ENCODE results near the gene SSX2IP.
"Not testable (repeated sequence)": the region's sequence is repeated elsewhere in the genome, so short reads cannot be mapped to it uniquely, and the experiment has no call there.

Gene SSX2IP

DNA sequence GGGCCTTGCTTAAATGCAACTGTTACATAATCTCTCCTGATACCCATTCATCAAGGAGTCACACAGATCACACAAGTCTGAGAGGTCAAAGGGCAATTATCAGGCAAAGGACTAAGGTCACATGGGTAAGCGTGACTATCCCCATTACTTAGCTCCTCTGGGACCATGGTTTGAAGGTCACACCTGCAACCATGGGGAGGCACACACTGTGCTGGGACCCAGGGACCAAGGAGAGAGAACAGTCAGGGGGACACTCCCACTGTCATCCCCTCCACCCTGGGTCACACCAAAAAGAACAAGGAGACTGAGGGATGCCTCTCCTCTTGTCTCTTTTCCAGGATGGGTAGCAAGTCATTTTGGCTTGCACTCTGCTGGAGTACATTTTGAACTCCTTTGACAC, 85.1 kb downstream of the SSX2IP start:
- no peak for DNase-seq
- Histone ChIP-seq H3K36me3 (ENCODE audit: control insufficient read depth, insufficient read depth, low read length) (no peaks in the 10 kb centered on the region), H3K9me3 (ENCODE audit: control insufficient read depth, low read length) (peaks cover 13% of the 10 kb centered on the region), H3K27ac (ENCODE audit: insufficient read depth, low read length, poor library complexity, severe bottlenecking) (no peak overlapping the region), H3K4me3 (ENCODE audit: insufficient read depth, low read depth, low read length, poor library complexity, severe bottlenecking) (no peak overlapping the region), H3K27me3 (replicated peaks; ENCODE audit: control insufficient read depth, insufficient read depth, low read length, poor library complexity, severe bottlenecking) (no peaks in the 10 kb centered on the region), H3K4me1 (ENCODE audit: control insufficient read depth, insufficient read depth, low read length, poor library complexity, severe bottlenecking) (no peaks in the 10 kb centered on the region)

DNA sequence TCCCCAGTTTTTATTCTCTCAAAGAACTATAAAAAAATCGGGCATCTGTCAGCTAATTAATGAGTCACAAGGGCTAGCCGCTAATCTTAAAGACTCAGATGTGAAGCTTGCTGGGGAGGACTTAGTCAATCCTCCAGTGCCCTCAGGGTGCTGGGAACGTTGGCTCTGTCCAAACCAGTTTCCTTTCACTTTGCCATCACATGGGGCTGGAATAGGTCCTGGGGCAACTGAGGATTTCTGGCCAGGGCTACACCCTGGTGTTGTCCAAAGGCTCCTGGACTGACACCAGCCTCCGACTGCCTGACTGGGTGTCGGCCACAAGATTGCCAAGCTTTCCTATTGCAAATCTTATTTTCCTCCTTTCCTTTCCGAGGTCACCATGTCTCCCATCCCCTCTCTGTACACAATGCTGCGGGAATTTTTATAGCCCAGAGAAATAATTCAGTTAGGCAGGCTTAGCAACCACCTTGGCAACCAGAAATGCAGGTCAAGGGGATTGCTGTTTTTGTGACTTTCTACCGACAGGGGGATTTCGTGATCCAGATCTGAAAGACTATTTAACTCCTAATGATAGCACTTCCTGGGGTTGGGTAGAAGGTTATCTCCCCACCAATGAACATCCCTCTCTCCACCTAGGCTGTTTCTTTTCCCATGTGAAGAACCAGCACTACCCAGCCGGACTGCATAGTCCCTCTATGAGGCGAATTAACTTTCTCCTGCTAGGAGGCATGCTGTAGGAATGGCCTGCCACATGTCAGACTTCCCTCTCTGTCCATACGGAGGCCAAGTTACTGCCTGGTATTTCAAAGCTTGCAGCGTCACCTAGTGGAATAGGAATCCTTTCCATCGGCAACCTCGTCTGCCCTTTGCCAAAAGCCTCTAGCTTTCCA, 86.1 kb downstream of the SSX2IP start:
- Histone ChIP-seq H3K4me3 (ENCODE audit: insufficient read depth, low read depth, low read length, poor library complexity, severe bottlenecking) (no peak overlapping the region), H3K9me3 (ENCODE audit: control insufficient read depth, low read length) (peaks cover 13% of the 10 kb centered on the region), H3K36me3 (ENCODE audit: control insufficient read depth, insufficient read depth, low read length) (no peaks in the 10 kb centered on the region), H3K27me3 (replicated peaks; ENCODE audit: control insufficient read depth, insufficient read depth, low read length, poor library complexity, severe bottlenecking) (no peaks in the 10 kb centered on the region), H3K4me1 (ENCODE audit: control insufficient read depth, insufficient read depth, low read length, poor library complexity, severe bottlenecking) (no peaks in the 10 kb centered on the region), H3K27ac (ENCODE audit: insufficient read depth, low read length, poor library complexity, severe bottlenecking) (no peak overlapping the region)
- no peak for DNase-seq

DNA sequence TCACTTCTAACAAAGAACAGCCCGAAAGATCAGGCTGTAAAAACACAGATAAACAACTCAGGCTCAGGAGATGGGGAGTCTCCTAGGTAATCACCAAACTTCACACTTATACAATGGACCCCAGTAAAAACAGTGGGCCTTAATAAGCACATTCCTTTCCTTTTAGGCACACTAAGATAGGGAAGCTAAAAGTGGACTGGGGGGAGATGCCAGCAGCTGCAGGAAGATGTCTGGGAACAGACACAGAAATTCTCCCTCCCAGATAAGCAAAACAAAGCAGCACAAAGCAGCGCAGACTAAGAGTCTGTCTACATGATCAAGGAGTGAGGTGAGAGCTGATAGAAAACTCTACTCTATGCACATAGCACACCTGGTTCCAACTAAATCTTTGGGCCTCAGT, 87.0 kb downstream of the SSX2IP start:
- no peak overlapping the region for H3K27ac ChIP-seq (ENCODE audit: insufficient read depth, low read length, poor library complexity, severe bottlenecking)
- no peaks in the 10 kb centered on the region for H3K36me3 ChIP-seq (ENCODE audit: control insufficient read depth, insufficient read depth, low read length)

DNA sequence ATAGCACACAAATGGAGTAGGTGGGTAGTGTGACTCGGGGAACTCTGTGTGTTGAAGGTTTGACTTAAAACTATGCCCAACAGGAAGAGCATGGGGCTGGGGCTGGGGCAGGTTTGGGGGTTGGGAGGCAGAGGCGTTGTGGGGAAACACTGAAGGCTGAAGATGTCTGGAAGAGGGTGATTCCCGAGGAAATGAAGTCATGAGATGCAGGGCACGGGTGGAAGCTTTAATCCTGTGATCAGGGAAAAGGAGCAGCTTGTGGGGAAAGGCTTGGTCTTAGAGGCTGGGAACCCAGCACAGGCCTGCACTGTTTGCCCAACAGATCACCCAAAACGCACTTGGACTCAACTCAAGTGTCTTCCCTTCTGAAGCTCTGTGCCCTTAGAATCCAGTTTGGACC, 89.5 kb downstream of the SSX2IP start:
- Histone ChIP-seq H3K36me3 (ENCODE audit: control insufficient read depth, insufficient read depth, low read length) (no peaks in the 10 kb centered on the region), H3K27ac (ENCODE audit: insufficient read depth, low read length, poor library complexity, severe bottlenecking) (no peak overlapping the region), H3K9me3 (ENCODE audit: control insufficient read depth, low read length) (peaks cover 13% of the 10 kb centered on the region), H3K4me3 (ENCODE audit: insufficient read depth, low read depth, low read length, poor library complexity, severe bottlenecking) (no peak overlapping the region), H3K4me1 (ENCODE audit: control insufficient read depth, insufficient read depth, low read length, poor library complexity, severe bottlenecking) (no peaks in the 10 kb centered on the region), H3K27me3 (replicated peaks; ENCODE audit: control insufficient read depth, insufficient read depth, low read length, poor library complexity, severe bottlenecking) (no peaks in the 10 kb centered on the region)
- no peak for DNase-seq

More for the DNA sequence above, 87.0 kb downstream of the SSX2IP start:
- Histone ChIP-seq H3K4me3 (ENCODE audit: insufficient read depth, low read depth, low read length, poor library complexity, severe bottlenecking) (no peak overlapping the region), H3K9me3 (ENCODE audit: control insufficient read depth, low read length) (peaks cover 13% of the 10 kb centered on the region), H3K27me3 (replicated peaks; ENCODE audit: control insufficient read depth, insufficient read depth, low read length, poor library complexity, severe bottlenecking) (no peaks in the 10 kb centered on the region), H3K4me1 (ENCODE audit: control insufficient read depth, insufficient read depth, low read length, poor library complexity, severe bottlenecking) (no peaks in the 10 kb centered on the region)
- no peak for DNase-seq

DNA sequence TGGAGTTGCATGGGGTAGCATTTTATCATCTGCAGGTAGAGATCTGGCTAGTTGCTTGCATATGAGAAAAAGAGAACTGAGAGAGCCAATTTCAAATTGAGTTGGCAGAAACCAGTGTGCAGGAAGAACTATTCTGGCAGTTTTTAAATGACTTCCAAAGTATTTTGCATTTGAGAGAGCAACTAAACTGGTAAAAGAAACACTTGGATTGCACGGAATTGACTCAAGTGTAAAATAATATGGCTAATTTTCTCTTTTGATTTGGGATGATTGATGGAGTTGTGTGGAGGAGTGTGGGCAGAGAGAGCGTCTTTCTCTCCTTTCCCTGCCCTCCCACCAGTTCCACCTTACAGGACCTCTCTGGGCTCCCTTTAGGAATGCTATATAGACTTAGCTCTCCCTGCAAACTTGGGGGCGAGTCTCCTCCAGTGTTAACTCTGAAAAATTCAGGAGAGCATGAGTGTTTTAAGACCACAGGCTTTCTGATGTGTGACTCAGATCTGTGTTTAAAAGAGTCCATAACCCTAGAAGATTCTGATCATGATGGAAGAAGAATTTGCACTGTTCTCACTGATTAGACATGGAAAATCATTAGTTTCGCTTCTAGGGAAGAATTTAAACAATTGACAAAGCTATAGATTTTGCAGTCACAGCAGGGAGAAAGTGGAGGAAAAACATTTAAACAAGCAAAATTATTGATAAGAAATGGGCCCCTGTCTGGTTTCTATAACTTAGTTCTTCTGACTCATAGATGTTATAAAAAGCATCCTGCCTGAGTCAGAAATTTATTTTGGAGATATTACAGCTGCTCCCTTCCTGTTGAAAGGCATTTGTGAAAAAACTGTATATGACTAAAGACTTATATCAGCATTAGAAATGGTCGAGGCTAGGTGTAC, 91.2 kb downstream of the SSX2IP start:
- H3K4me1 ChIP-seq (ENCODE audit: control insufficient read depth, insufficient read depth, low read length, poor library complexity, severe bottlenecking) = no peaks in the 10 kb centered on the region
- DNase-seq = no peak
- H3K27ac ChIP-seq (ENCODE audit: insufficient read depth, low read length, poor library complexity, severe bottlenecking) = no peak overlapping the region
- H3K27me3 ChIP-seq (replicated peaks; ENCODE audit: control insufficient read depth, insufficient read depth, low read length, poor library complexity, severe bottlenecking) = no peaks in the 10 kb centered on the region
- no peaks in the 10 kb centered on the region for H3K36me3 ChIP-seq (ENCODE audit: control insufficient read depth, insufficient read depth, low read length)
- no peaks in the 10 kb centered on the region for H3K9me3 ChIP-seq (ENCODE audit: control insufficient read depth, low read length)
- H3K4me3 ChIP-seq (ENCODE audit: insufficient read depth, low read depth, low read length, poor library complexity, severe bottlenecking) = no peak overlapping the region

DNA sequence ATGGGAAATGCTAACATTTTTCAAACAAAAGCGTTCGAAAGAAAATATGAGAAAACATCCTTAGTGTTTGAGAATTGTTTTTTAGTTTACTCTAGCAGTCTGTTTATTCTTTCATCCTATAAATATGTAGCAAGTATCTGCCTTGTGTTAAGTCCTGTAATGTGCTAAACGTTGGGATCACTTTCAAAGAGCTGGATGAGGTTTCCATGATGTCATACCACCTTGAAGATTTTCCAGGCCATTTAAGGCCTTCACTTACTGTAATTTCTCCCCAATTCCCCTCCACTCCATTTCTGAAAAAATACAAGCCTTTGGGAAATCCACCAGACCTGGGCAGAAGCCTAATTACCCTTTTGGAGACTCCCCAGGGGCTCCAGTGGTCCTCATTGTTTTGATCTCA, 91.8 kb downstream of the SSX2IP start:
- Histone ChIP-seq H3K27ac (ENCODE audit: insufficient read depth, low read length, poor library complexity, severe bottlenecking) (no peak overlapping the region), H3K9me3 (ENCODE audit: control insufficient read depth, low read length) (no peaks in the 10 kb centered on the region), H3K4me3 (ENCODE audit: insufficient read depth, low read depth, low read length, poor library complexity, severe bottlenecking) (no peak overlapping the region), H3K27me3 (replicated peaks; ENCODE audit: control insufficient read depth, insufficient read depth, low read length, poor library complexity, severe bottlenecking) (no peaks in the 10 kb centered on the region), H3K36me3 (ENCODE audit: control insufficient read depth, insufficient read depth, low read length) (no peaks in the 10 kb centered on the region), H3K4me1 (ENCODE audit: control insufficient read depth, insufficient read depth, low read length, poor library complexity, severe bottlenecking) (no peaks in the 10 kb centered on the region)
- DNase-seq = no peak

DNA sequence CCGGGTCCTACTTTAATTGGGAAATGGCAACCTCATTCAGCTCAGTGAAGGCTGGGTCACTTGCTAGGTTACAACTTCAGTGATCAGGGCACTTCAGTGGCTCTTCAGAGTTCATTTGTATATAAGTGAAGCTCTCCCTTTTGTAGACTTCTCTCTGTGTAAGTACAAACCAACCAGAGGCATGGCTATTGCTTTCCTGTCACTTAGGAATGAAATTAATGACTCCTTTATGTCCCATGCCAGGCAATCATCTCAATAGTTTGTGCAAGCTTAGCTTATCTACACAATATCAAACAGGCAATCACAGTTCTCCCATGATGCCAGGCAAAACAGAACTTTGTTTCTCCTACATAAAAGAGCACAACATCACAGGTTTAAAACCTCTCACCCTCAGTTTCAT, 93.2 kb downstream of the SSX2IP start:
- Histone ChIP-seq H3K4me1 (ENCODE audit: control insufficient read depth, insufficient read depth, low read length, poor library complexity, severe bottlenecking) (no peaks in the 10 kb centered on the region), H3K4me3 (ENCODE audit: insufficient read depth, low read depth, low read length, poor library complexity, severe bottlenecking) (no peak overlapping the region), H3K9me3 (ENCODE audit: control insufficient read depth, low read length) (no peaks in the 10 kb centered on the region)

DNA sequence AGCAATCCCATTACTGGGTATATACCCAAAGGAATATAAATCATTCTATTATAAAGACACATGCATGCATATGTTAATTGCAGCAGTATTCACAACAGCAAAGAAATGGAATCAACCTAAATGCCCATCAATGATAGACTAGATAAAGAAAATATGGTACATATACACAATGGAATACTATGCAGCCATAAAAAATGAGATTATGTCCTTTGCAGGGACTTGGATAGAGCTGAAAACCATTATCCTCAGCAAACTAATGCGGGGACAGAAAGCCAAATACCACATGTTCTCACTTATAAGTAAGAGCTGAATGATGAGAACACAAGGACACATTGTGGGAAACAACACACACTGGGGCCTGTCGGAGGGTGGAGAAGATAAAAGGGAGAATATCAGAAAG, 95.3 kb downstream of the SSX2IP start:
- H3K27ac ChIP-seq (ENCODE audit: insufficient read depth, low read length, poor library complexity, severe bottlenecking); H3K4me3 ChIP-seq (ENCODE audit: insufficient read depth, low read depth, low read length, poor library complexity, severe bottlenecking); H3K9me3 ChIP-seq (ENCODE audit: control insufficient read depth, low read length); H3K27me3 ChIP-seq (replicated peaks; ENCODE audit: control insufficient read depth, insufficient read depth, low read length, poor library complexity, severe bottlenecking); H3K36me3 ChIP-seq (ENCODE audit: control insufficient read depth, insufficient read depth, low read length); H3K4me1 ChIP-seq (ENCODE audit: control insufficient read depth, insufficient read depth, low read length, poor library complexity, severe bottlenecking); DNase-seq: not testable (repeated sequence)

More for the DNA sequence above, 93.2 kb downstream of the SSX2IP start:
- Histone ChIP-seq H3K27ac (ENCODE audit: insufficient read depth, low read length, poor library complexity, severe bottlenecking) (no peak overlapping the region), H3K36me3 (ENCODE audit: control insufficient read depth, insufficient read depth, low read length) (no peaks in the 10 kb centered on the region), H3K27me3 (replicated peaks; ENCODE audit: control insufficient read depth, insufficient read depth, low read length, poor library complexity, severe bottlenecking) (no peaks in the 10 kb centered on the region)
- DNase-seq = no peak

All from effector memory CD4-positive, alpha-beta T cell (primary cell).